ENCODE measurements around the gene RPL31.
A peak's percentile ranks its signal among the peaks of the same experiment; 100 is the strongest.

RPL31 gene

GRCh38 chr2:101025561-101025960, 23.5 kb downstream of the RPL31 start:
- ATAC-seq (no peak), DNase-seq (no peak)
- H3K9me3 Mint-ChIP-seq = no peaks in the 10 kb centered on the region
- H3K4me1 Mint-ChIP-seq = no peaks in the 10 kb centered on the region
- no peaks in the 10 kb centered on the region for H3K27me3 Mint-ChIP-seq
- no peak overlapping the region for H3K27ac Mint-ChIP-seq
- H3K4me3 Mint-ChIP-seq = no peak overlapping the region

GRCh38 chr2:101026253-101026701, 24.2 kb downstream of the RPL31 start:
- Mint-ChIP-seq H3K27ac (no peak overlapping the region), H3K4me1 (no peaks in the 10 kb centered on the region), H3K4me3 (no peak overlapping the region), H3K9me3 (no peaks in the 10 kb centered on the region), H3K27me3 (no peaks in the 10 kb centered on the region)
- no peak for DNase-seq
- ATAC-seq = no peak

GRCh38 chr2:101026923-101027469, 24.9 kb downstream of the RPL31 start:
- DNase-seq (no peak), ATAC-seq (no peak)
- Mint-ChIP-seq H3K27me3 (no peaks in the 10 kb centered on the region), H3K9me3 (no peaks in the 10 kb centered on the region), H3K27ac (no peak overlapping the region), H3K4me3 (no peak overlapping the region), H3K4me1 (no peaks in the 10 kb centered on the region)

GRCh38 chr2:101027852-101028251, 25.8 kb downstream of the RPL31 start:
- Mint-ChIP-seq H3K27ac (no peak overlapping the region), H3K9me3 (no peaks in the 10 kb centered on the region), H3K4me1 (no peaks in the 10 kb centered on the region), H3K27me3 (no peaks in the 10 kb centered on the region), H3K4me3 (no peak overlapping the region)
- ATAC-seq (no peak), DNase-seq (no peak)

GRCh38 chr2:101030866-101031554, 28.9 kb downstream of the RPL31 start:
- ATAC-seq (no peak), DNase-seq (no peak)
- H3K27ac Mint-ChIP-seq = no peak overlapping the region
- no peaks in the 10 kb centered on the region for H3K9me3 Mint-ChIP-seq
- H3K27me3 Mint-ChIP-seq = no peaks in the 10 kb centered on the region
- H3K4me3 Mint-ChIP-seq = no peak overlapping the region
- no peaks in the 10 kb centered on the region for H3K4me1 Mint-ChIP-seq

GRCh38 chr2:101032084-101032776, 30.1 kb downstream of the RPL31 start:
- Mint-ChIP-seq H3K4me3 (no peak overlapping the region), H3K27ac (no peak overlapping the region), H3K27me3 (no peaks in the 10 kb centered on the region), H3K4me1 (no peaks in the 10 kb centered on the region), H3K9me3 (no peaks in the 10 kb centered on the region)
- no peak for ATAC-seq
- DNase-seq = no peak

- DNase-seq = no peak
- H3K27ac Mint-ChIP-seq = no peak overlapping the region
- H3K27me3 Mint-ChIP-seq = no peaks in the 10 kb centered on the region
- ATAC-seq = no peak
- H3K4me3 Mint-ChIP-seq = no peak overlapping the region
- H3K9me3 Mint-ChIP-seq = no peaks in the 10 kb centered on the region
- peaks cover 19% of the 10 kb centered on the region for H3K4me1 Mint-ChIP-seq
Measured at GRCh38 chr2:101036562-101036961, 34.5 kb downstream of the RPL31 start.

- Mint-ChIP-seq H3K27ac (peak overlapping the region; percentile 91 to 98), H3K4me1 (peaks cover 19% of the 10 kb centered on the region), H3K27me3 (no peaks in the 10 kb centered on the region), H3K9me3 (no peaks in the 10 kb centered on the region), H3K4me3 (peak overlapping the region in 1 of 2 donors; percentile 3)
- DNase-seq (no peak), ATAC-seq (no peak)
Measured at GRCh38 chr2:101037161-101037755, 35.2 kb downstream of the RPL31 start.

GRCh38 chr2:101038455-101039255, 36.6 kb downstream of the RPL31 start:
- H3K4me3 Mint-ChIP-seq = peak overlapping the region; percentile 9 to 23
- ATAC-seq (peak; percentile 73), DNase-seq (peak; percentile 31 to 50)
- H3K4me1 Mint-ChIP-seq = peaks cover 19% of the 10 kb centered on the region
- H3K27me3 Mint-ChIP-seq = no peaks in the 10 kb centered on the region
- peak overlapping the region; percentile 91 to 98 for H3K27ac Mint-ChIP-seq
- no peaks in the 10 kb centered on the region for H3K9me3 Mint-ChIP-seq

- Mint-ChIP-seq H3K27ac (peak overlapping the region in 1 of 2 donors; percentile 92), H3K27me3 (no peaks in the 10 kb centered on the region), H3K4me3 (no peak overlapping the region), H3K9me3 (no peaks in the 10 kb centered on the region), H3K4me1 (peaks cover 19% of the 10 kb centered on the region)
- ATAC-seq (no peak), DNase-seq (no peak)
Measured at GRCh38 chr2:101040072-101040471, 38.0 kb downstream of the RPL31 start.

- H3K4me1 Mint-ChIP-seq = peaks cover 19% of the 10 kb centered on the region
- no peak overlapping the region for H3K4me3 Mint-ChIP-seq
- ATAC-seq = no peak
- H3K27me3 Mint-ChIP-seq = no peaks in the 10 kb centered on the region
- H3K27ac Mint-ChIP-seq = no peak overlapping the region
- no peak for DNase-seq
- no peaks in the 10 kb centered on the region for H3K9me3 Mint-ChIP-seq
Measured at GRCh38 chr2:101040761-101041160, 38.7 kb downstream of the RPL31 start.

- no peak overlapping the region for H3K4me3 Mint-ChIP-seq
- no peaks in the 10 kb centered on the region for H3K27me3 Mint-ChIP-seq
- no peak for DNase-seq
- peaks cover 19% of the 10 kb centered on the region for H3K4me1 Mint-ChIP-seq
- no peaks in the 10 kb centered on the region for H3K9me3 Mint-ChIP-seq
- no peak for ATAC-seq
- H3K27ac Mint-ChIP-seq = no peak overlapping the region
Measured at GRCh38 chr2:101041413-101041812, 39.3 kb downstream of the RPL31 start.

- Mint-ChIP-seq H3K4me3 (no peak overlapping the region), H3K27ac (peak overlapping the region in 1 of 2 donors; percentile 31), H3K4me1 (no peaks in the 10 kb centered on the region), H3K9me3 (no peaks in the 10 kb centered on the region), H3K27me3 (no peaks in the 10 kb centered on the region)
- DNase-seq = no peak
- no peak for ATAC-seq
Measured at GRCh38 chr2:101045330-101045729, 43.2 kb downstream of the RPL31 start.

- DNase-seq (no peak), ATAC-seq (no peak)
- H3K27me3 Mint-ChIP-seq = no peaks in the 10 kb centered on the region
- H3K9me3 Mint-ChIP-seq = no peaks in the 10 kb centered on the region
- H3K4me3 Mint-ChIP-seq = no peak overlapping the region
- no peaks in the 10 kb centered on the region for H3K4me1 Mint-ChIP-seq
- H3K27ac Mint-ChIP-seq = no peak overlapping the region
Measured at GRCh38 chr2:101047075-101047766, 45.1 kb downstream of the RPL31 start.

GRCh38 chr2:101047774-101048173, 45.7 kb downstream of the RPL31 start:
- H3K27ac Mint-ChIP-seq = no peak overlapping the region
- DNase-seq (no peak), ATAC-seq (no peak)

More at GRCh38 chr2:101047774-101048173, 45.7 kb downstream of the RPL31 start:
- H3K27me3 Mint-ChIP-seq = no peaks in the 10 kb centered on the region
- no peaks in the 10 kb centered on the region for H3K4me1 Mint-ChIP-seq
- H3K9me3 Mint-ChIP-seq = no peaks in the 10 kb centered on the region
- no peak overlapping the region for H3K4me3 Mint-ChIP-seq
